HG03135 (cell line): ENCODE results near the gene SPSB1.

Experiments
- ATAC-seq: cut with Tn5 transposase; IDR thresholded peaks from one replicate; pipeline ENCODE4 v1.9.1; 2021; ENCODE audit warnings: mild to moderate bottlenecking, moderate library complexity; ENCODE audit not compliant: unreplicated experiment

SPSB1 gene

DNA sequence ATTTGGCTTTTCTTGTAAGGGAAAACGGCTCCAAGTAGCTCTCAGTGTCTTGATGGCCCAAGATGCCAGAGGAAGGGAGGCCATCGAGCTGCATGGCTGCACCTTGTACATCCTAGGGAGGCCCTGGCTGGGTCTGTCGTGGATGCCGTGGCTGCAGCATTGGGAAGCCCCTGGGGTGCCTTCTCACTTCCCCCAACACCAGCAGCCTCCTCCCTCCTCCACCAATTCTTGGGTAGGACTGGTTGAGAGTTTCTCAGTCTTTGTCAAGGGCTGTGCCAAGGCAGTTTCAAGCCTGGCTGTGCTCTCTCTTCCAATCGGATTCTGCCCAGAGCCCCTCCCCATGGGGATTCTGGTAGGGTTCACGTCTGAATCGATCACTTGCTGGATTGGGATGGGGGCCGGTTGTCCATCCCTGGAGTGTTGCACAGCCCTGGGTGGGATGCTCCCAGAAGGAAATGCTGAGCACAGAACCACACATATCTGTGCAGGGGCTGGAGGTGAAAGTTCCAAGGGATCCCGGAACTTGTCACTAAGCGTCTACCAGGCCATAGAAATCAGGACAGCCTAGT is 14.0 kb upstream of the SPSB1 start:
- no peak for ATAC-seq

DNA sequence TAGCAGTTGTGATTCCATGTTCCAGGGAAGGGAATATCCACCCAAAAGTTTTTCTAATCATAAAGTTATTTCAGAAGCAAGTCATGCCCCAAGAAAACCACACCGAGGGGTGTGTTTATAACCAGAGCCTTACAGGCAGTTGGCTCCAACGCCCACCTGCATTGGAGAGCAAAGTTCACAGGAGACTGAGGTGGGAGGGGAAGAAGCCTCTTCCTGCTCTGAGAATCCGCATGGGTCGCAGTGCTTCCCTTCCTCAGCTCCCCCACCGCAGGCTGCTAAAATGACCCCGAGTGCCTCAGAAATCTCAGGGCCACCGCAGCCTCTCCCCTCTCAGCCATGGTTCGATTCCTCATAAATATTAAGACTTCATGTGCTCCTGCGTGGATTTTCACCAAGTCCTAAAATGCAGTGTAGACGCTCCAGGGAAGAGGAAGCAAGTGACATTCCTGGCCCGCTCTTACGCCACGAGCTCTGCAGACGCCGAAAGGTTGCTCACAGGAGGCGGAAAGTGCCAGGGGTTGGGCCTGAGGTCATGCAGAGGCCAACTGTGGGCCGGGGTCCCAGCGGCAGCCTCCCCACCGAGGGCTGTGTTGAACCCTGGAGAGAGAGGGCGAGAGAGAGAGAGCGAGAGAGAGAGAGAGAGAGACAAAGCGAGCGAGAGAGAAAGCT is 13.4 kb upstream of the SPSB1 start:
- ATAC-seq, result no peak

GRCh38 chr1:9280015-9280860 is 12.5 kb upstream of the SPSB1 start:
- no peak for ATAC-seq

- no peak for ATAC-seq
Measured at GRCh38 chr1:9281071-9281827, 11.4 kb upstream of the SPSB1 start.

- no peak for ATAC-seq
Measured at GRCh38 chr1:9281908-9282695, 10.6 kb upstream of the SPSB1 start.

- ATAC-seq, result no peak
Measured at GRCh38 chr1:9282696-9282955, 10.1 kb upstream of the SPSB1 start.

DNA sequence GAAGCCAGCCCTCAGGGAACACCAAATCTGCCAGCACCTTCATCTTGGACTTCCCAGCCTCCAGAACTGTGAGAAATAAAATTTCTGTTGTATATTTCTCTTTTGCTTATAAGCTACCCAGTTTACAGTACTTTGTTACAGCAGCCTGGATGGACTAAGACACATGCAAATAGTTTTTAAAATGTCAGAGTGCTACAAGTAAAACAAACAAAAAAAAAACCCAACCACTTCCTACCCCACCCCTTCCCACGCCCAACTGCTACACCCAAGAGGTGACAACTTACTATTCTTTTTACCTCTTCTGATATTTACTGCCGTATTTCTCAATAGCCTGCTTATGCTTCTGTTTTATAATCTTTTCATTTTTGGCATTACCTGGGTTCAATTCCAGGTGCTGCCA is 8.6 kb upstream of the SPSB1 start:
- ATAC-seq, result no peak

- no peak for ATAC-seq
Measured at GRCh38 chr1:9286556-9286955, 6.1 kb upstream of the SPSB1 start.

- no peak for ATAC-seq
Measured at GRCh38 chr1:9289090-9289534, 3.6 kb upstream of the SPSB1 start.

DNA sequence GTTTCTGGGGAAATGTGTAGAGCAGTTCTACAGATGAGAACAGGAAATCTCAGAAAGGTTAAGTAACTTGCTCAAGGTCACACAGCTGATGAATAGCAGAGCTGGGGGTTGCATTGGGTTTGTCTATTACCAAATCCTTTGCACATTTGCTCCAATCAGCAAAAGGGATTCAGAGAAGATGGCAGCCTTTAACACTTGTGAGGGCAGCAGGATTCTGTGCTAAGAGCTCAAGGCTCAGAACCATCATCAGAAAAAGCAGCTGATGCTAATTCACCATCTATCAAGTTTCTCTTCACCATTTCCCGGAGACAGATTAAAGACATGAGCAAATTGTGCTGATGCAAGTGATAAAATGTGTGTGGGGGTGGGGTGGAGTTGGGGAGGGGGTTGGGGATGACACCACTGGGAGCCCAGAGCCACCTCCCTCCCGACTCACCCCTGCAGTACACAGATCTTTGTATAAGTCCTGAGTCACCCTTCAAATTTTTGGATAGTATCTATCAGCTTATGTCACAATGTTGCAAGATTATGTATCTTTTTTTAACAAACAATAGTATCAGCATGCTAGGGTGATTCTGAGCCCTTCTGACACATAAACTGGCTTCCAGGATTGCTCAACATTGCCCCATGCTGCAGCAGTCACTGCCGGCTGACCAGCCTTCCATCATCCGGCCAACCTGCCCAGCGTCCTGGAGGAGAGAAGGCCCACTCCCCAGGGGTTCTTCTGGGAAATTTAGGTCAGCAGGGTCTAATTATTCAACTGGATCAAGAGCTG is 2.8 kb upstream of the SPSB1 start:
- ATAC-seq, result no peak

- ATAC-seq, result no peak
Measured at GRCh38 chr1:9291914-9292360, 757 bp upstream of the SPSB1 start.

DNA sequence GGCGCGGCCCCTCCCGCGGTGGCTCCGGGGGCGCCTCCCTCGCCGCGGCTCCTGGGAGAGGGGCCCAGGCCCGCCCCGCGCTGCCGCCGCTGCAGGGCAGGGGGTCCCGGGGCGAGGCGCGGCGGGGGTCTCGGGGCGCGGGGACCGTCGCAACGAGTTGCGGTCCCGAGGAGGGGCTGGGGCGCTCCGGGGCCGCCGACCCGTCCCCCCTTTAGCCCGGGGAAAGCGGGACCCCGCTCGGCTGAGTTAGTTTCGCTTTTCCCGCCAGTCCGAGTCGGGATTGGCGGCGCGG is 493 bp downstream of the SPSB1 start:
- no peak for ATAC-seq

DNA sequence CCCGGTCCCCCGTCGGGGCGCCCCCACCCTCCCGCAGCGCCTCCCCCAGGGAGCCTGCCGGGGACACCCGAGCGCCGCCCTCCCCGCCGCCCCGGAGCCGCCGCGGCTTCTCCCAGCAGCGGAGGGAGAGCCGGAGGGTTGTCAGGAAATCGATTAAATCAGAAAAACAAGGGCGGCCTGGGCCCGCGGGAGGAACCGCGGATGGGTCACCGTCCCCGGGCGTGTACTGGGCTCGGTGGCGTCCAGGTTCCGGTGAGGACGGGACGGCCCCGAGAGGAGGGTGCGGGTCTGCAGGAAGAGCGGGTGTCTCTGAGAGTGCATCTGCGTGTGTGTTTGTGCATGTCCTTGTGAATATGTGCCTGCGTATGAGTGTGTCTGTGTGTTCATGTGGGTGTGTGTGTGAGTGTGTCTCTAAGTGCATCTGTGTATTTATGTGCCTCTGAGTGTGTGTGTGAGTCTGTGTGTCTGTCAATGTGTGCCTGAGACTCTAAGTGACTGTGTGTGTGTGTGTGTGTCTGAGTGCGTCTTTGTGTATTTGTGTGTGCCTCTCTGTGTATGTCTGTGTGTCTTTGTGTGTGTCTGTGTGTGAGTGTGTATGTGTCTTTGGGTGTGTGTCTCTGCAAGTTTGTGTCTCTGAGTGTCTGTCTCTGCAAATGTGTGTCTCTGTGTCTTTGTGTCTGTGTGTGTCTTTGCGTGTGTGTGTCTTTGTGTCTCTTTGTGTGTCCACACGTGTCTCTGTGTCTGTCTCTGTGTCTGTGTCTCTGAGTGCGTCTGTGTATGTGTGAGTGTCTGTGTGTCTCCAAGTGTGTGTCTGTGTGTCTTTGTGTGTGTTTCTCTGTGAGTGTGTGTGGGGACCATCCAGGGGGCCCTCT is 1.1 kb downstream of the SPSB1 start:
- ATAC-seq, result no peak

DNA sequence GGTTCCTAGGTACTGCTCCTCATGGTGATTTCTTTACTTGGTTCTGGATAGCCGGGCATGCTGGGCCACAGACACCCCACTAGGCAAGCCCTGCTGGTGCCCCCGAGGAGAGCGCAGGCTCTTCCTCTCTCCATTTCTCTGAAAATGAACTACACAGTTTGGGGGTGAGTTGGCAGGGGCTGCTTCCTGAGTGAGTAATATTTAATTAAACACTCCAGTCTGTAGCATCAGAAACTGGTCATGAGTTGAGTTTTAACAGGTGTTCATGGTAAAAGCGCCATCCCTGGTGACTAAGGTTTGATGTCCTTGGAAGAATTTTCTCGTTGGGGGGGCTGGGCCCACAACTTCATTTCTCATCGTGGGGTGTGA is 1.7 kb downstream of the SPSB1 start:
- ATAC-seq, result no peak

GRCh38 chr1:9294910-9295636 is 2.4 kb downstream of the SPSB1 start:
- no peak for ATAC-seq

DNA sequence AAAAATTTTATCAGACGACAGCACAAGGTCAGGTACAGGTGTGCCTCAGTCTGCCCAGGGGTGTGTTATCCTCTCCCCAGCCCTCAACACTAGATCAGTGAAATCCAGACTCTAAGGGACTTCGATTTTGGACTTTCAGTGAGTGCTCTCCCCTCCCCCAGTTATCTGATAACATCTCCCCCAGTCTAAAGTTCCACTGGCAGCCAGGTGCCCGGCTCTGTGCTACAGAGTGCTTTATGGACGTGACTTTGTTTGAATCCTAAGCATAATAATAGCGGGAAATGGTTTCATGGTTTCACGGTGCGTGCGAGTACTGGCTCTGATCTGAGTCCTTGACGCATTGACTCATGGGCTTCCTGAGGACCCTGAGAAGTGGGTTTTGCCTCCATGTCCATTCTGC is 3.2 kb downstream of the SPSB1 start:
- no peak for ATAC-seq

GRCh38 chr1:9296850-9297249 is 4.2 kb downstream of the SPSB1 start:
- ATAC-seq, result no peak

- ATAC-seq, result no peak
Measured at GRCh38 chr1:9297831-9298230, 5.1 kb downstream of the SPSB1 start.

GRCh38 chr1:9298282-9298681 is 5.6 kb downstream of the SPSB1 start:
- ATAC-seq, result no peak
